Eye (tissue), 1 donor: ENCODE data around the gene SRSF7.

Source experiments
- DNase-seq: peaks from one replicate; pipeline ENCODE4 v3.0.0-alpha.2; 2015

Gene SRSF7

DNA sequence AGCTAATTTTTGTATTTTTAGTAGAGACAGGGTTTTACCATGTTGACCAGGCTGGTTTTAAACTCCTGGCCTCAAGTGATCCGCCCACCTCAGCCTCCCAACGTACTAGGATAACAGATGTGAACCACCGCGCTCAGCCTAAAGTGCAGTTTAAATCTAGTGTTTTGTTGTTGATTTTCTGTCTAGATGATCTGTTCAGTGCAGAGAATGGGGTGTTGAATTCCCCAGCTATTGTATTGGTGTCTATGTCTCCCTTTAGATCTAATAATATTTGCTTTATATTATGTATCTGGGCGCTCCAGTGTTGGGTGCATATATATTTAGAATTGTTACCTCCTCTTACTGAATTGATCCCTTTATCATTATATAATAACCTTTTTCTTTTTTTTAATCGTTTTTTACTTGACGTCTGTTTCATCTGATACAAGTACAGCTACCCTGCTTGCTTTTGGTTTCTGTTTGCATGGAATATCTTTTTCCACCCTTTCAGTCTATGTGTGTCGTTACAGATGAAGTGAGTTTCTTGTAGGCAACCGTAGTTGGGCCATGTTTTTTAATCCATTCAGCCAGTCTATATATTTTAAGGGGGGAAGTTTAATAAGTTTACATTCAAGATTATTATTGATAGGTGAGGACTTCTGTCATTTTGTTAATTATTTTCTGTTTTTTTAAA is 50.9 kb downstream of the SRSF7 start:
- no peak for DNase-seq

DNA sequence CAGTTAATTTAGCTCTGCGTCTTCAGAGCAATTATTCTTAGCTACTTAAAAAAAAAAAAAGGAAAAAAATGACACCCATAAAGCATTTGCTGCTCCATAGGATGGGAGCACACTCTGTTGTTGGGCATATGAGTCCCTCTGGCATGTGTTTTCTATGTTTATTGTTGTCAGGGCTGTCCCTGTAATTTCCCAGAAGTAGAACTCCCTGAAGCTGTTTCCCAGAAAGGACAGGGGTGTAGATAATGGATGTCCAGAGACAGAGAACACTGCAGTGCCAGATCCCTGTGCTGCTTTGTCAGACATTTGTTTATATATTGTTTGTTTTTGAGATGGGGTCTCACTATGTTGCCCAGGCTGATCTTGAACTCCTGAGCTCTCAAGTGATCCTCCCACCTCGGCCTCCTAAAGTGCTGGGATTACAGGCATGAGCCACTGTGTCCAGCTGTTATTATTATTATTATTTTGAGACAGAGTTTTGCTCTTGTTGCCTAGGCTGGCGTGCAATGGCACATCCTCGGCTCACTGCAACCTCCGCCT is 52.6 kb downstream of the SRSF7 start:
- no peak for DNase-seq

DNA sequence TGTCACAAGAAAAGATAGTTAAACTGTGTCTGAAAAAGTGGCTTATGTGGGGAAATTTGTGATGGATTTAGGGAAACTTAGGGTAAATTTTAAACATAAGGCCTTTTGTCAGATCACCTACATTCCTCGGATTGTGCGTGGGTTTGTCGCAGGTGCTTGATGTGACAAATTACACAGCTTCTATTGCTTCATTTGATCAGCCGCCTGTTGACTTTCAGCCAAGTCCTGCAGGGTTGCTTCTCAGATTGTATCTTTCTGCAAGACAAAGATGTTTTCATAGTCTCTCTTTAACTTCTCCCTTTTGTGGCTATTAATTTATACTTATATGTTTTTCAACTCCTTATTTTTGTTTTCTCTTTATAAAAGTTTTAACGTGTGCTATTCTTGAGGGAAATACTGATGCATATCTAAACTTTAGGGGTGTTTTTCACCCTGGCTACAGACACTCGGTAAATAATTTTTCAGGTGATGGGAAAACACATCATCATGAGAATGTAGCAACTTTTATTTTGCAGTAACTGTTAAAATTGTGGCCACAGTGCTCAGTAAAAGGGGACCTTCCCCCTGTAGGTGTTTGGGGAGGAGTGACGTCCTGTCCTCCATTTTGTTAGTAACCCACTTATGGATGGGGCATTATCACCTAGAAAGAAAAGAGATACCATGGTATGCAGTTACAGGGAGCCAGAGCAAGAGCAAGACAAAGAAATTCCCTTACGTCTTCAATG is 53.9 kb downstream of the SRSF7 start:
- DNase-seq = no peak
